Endothelial cell of umbilical vein (primary cell): ENCODE data around the gene AKT1. TPM values are rescaled to one million over a fixed set of nuclear protein-coding genes. Genes with fewer than 3 reads are reported as not detected.
"Not testable (repeated sequence)": the region's sequence is repeated elsewhere in the genome, so short reads cannot be mapped to it uniquely, and the experiment has no call there.

ENCODE experiments used
- BruUV-seq: library from RNA; stranded (reverse); fragments of 400-500 nt; replicated peaks from 2 replicates; lab custom pipeline; 2021; lab: Mats Ljungman, UMichigan
- CTCF ChIA-PET: fragments of 300-600, 350-600 bp; sonication (Branson Sonifier 250); formaldehyde crosslinking; loops from one replicate; lab custom pipeline; 2021; ENCODE audit warnings: antibody characterized with exemption, inconsistent platforms; lab: Charles Lee
- POLR2A ChIA-PET: fragments of 300-600, 350-600 bp; sonication (Branson Sonifier 250); formaldehyde crosslinking; loops from one replicate; lab custom pipeline; 2021; ENCODE audit warnings: antibody characterized with exemption, inconsistent platforms; lab: Charles Lee
- DNase-seq: peaks from one replicate; pipeline ENCODE4 v3.0.0-alpha.2; 2011; ENCODE audit warnings: low read depth, low spot score
- FAIRE-seq: peaks from 2 replicates; lab custom pipeline; 2011; peaks lifted over from hg19 to GRCh38; lab: Jason Lieb, UNC
- H2AFZ ChIP-seq: 2 replicates; pipeline ENCODE4 v1.6.0; 2012; ENCODE audit warnings: low read depth, low read length, control low read depth, inconsistent platforms
- H3K27ac ChIP-seq: 2 replicates; pipeline ENCODE4 v1.5.1; 2011; ENCODE audit warnings: low read depth, mild to moderate bottlenecking, control low read depth, low read length, moderate library complexity; ENCODE audit not compliant: insufficient read depth
- H3K27me3 ChIP-seq, 2 experiments: 2 replicates each; pipeline versions ENCODE4 v1.6.0 to v1.6.1; 2011; ENCODE audit warnings: low read length in 2 of 2, mixed read lengths in 1 of 2; ENCODE audit not compliant: control insufficient read depth in 2 of 2, insufficient read depth in 2 of 2
- H3K36me3 ChIP-seq, 2 experiments: 2 replicates in 1 of 2; 3 replicates in 1 of 2; pipeline ENCODE4 v1.5.1; 2011; ENCODE audit warnings: low read length in 2 of 2, mild to moderate bottlenecking in 1 of 2, moderate library complexity in 1 of 2; ENCODE audit not compliant: control insufficient read depth in 2 of 2, insufficient read depth in 2 of 2; ENCODE audit errors: extremely low read depth in 1 of 2
- H3K4me1 ChIP-seq: 3 replicates; pipeline ENCODE4 v1.5.1; 2011; ENCODE audit warnings: mild to moderate bottlenecking, low read length; ENCODE audit not compliant: control insufficient read depth, insufficient read depth; ENCODE audit errors: extremely low read depth
- H3K4me2 ChIP-seq: 2 replicates; pipeline ENCODE4 v1.6.1; 2011; ENCODE audit warnings: low read length, control low read depth, mixed read lengths; ENCODE audit not compliant: insufficient read depth
- H3K4me3 ChIP-seq, 3 experiments: fragments of 200-600 bp in 1 of 3; sonication (generic), shearing (Covaris generic) in 1 of 3; replicated peaks in 1 of 3; 2 replicates each; pipeline ENCODE4 v1.5.1; 2011 to 2016; ENCODE audit warnings: control low read depth in 3 of 3, low read length in 3 of 3, mild to moderate bottlenecking in 2 of 3, inconsistent platforms in 1 of 3, low read depth in 1 of 3, moderate library complexity in 1 of 3; ENCODE audit not compliant: insufficient read depth in 1 of 3
- H3K79me2 ChIP-seq: 2 replicates; pipeline ENCODE4 v1.6.0; 2012; ENCODE audit warnings: low read length, inconsistent platforms; ENCODE audit not compliant: control insufficient read depth, insufficient read depth
- H3K9ac ChIP-seq: replicated peaks from 2 replicates; pipeline ENCODE3; 2011; ENCODE audit warnings: low read length, control low read depth; ENCODE audit not compliant: insufficient read depth; ENCODE audit errors: extremely low read depth
- H3K9me1 ChIP-seq: replicated peaks from 3 replicates; pipeline ENCODE4 v1.6.0; 2011; ENCODE audit warnings: mild to moderate bottlenecking, low read length; ENCODE audit not compliant: control insufficient read depth, insufficient read depth; ENCODE audit errors: extremely low read depth
- H3K9me3 ChIP-seq: replicated peaks from 2 replicates; pipeline ENCODE4 v1.5.1; 2012; ENCODE audit warnings: low read length, inconsistent platforms; ENCODE audit not compliant: control insufficient read depth, insufficient read depth
- H4K20me1 ChIP-seq: replicated peaks from 2 replicates; pipeline ENCODE3; 2011; ENCODE audit warnings: mild to moderate bottlenecking, low read length; ENCODE audit not compliant: control insufficient read depth, insufficient read depth; ENCODE audit errors: extremely low read depth
- EZH2 ChIP-seq: IDR thresholded peaks from 2 replicates; pipeline ENCODE4 v1.6.1; 2012; ENCODE audit warnings: borderline replicate concordance, low read depth, mild to moderate bottlenecking, moderate library complexity, low read length, inconsistent platforms; ENCODE audit not compliant: severe bottlenecking
- FOS ChIP-seq: IDR thresholded peaks from 2 replicates; pipeline ENCODE4 v1.6.1; 2011; ENCODE audit warnings: mild to moderate bottlenecking, low read length, moderate library complexity, borderline replicate concordance; ENCODE audit not compliant: insufficient read depth
- GATA2 ChIP-seq: IDR thresholded peaks from 2 replicates; pipeline ENCODE4 v1.7.0; 2011; ENCODE audit warnings: low read depth, mild to moderate bottlenecking, moderate library complexity, mixed read lengths, low read length; ENCODE audit not compliant: insufficient read length, insufficient read depth
- JUN ChIP-seq: IDR thresholded peaks from 2 replicates; pipeline ENCODE4 v1.6.1; 2011; ENCODE audit warnings: borderline replicate concordance, low read depth; ENCODE audit not compliant: insufficient read length, insufficient read depth
- MYC ChIP-seq: IDR thresholded peaks from one replicate; pipeline ENCODE4 v1.6.1; 2011; ENCODE audit warnings: mild to moderate bottlenecking, low read depth, low read length
- POLR2A ChIP-seq: IDR thresholded peaks from 2 replicates; pipeline ENCODE4 v1.6.1; 2012; ENCODE audit warnings: low read depth, mild to moderate bottlenecking, control low read depth, low read length
- POLR2AphosphoS5 ChIP-seq: IDR thresholded peaks from 2 replicates; pipeline ENCODE4 v1.6.1; 2012; ENCODE audit warnings: low read depth, mild to moderate bottlenecking, control low read depth, low read length, moderate library complexity; ENCODE audit not compliant: insufficient read depth
- dilution Hi-C: fragments of 300-500 bp; cut with MboI; formaldehyde crosslinking; loops from one replicate; pipeline ENCODE4 v1.15.0; 2019; ENCODE audit warnings: low sequenced_read_pairs; ENCODE audit not compliant: extremely low pct_ligation_motif_present
- intact Hi-C: fragments of 100-400 bp; cut with micrococcal nuclease; formaldehyde crosslinking; loops from one replicate; pipeline ENCODE4 v1.10.0; 2022
- polyA plus RNA-seq, 4 experiments: library from polyadenylated mRNA; depleted of rRNA in 3 of 4; stranded (reverse) in 3 of 4; unstranded in 1 of 4; fragments of >200 nt; gene quantifications; 2 replicates each; pipeline versions ENCODE4 v1.2.1 to v1.2.3, GENCODE V29; 2011 to 2012; ENCODE audit warnings: missing spikeins in 1 of 4
- total RNA-seq: library from RNA; stranded (reverse); gene quantifications from 2 replicates; pipeline ENCODE4 v1.2.3, GENCODE V29; 2021
- TF ChIP-seq, protein P1 (sequence below), 2 donors: IDR thresholded peaks; 1 replicate in 1 of 2; 2 replicates in 1 of 2; pipeline ENCODE4 v1.5.1; 2011; ENCODE audit warnings: low read length in 2 of 2, mild to moderate bottlenecking in 2 of 2, moderate library complexity in 2 of 2, control low read depth in 1 of 2, inconsistent platforms in 1 of 2, low read depth in 1 of 2; ENCODE audit not compliant: insufficient read depth in 1 of 2; ENCODE audit errors: extremely low read depth in 1 of 2
- TF ChIP-seq, protein P2 (sequence below): IDR thresholded peaks from 2 replicates; pipeline ENCODE4 v1.6.1; 2011; ENCODE audit not compliant: insufficient read depth, insufficient read length

AKT1 gene
- total and polyA plus RNA-seq, 2 donors (not counting 3 experiments of a cell fraction or from before 2014, with no cell fraction given) = 177 to 191 TPM

DNA sequence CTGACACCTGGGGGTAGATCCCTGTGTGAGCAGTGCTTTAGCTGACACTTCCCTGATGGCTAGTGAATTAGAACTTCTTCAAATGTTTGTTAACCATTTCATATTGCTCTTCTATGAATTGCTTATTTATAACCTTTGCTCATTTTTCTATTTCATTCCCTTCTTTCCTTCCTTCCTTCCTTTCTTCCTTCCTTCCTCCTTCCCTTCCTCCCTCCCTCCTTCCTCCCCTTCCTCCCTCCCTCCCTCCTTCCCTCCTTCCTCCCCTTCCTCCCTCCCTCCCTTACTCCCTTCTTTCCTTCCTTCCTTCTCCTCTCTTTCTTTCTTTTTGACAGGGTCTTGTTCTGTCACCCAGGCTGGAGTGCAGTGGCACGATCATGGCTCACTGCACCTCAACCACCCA lies 46.2 kb upstream of the AKT1 start:
- Histone ChIP-seq H2AFZ (no peak overlapping the region), H3K4me2 (no peak overlapping the region), H4K20me1 (no peaks in the 10 kb centered on the region), H3K27ac (no peak overlapping the region), H3K4me1 (no peaks in the 10 kb centered on the region), H3K9me1 (no peaks in the 10 kb centered on the region), H3K27me3 (peaks cover 43 to 51% of the 10 kb centered on the region in 2 experiments), H3K4me3 (no peak overlapping the region), H3K36me3 (no peaks in the 10 kb centered on the region), H3K9me3 (no peaks in the 10 kb centered on the region), H3K79me2 (no peaks in the 10 kb centered on the region), H3K9ac (no peak overlapping the region)
- dilution Hi-C loops (no loop called here), intact Hi-C loops (no loop called here)
- no peak for DNase-seq
- no peak for FAIRE-seq
- POLR2A ChIA-PET = no interaction called here
- TF ChIP-seq POLR2A = no peak
- TF ChIP-seq JUN = no peak
- TF ChIP-seq, protein P1, sequence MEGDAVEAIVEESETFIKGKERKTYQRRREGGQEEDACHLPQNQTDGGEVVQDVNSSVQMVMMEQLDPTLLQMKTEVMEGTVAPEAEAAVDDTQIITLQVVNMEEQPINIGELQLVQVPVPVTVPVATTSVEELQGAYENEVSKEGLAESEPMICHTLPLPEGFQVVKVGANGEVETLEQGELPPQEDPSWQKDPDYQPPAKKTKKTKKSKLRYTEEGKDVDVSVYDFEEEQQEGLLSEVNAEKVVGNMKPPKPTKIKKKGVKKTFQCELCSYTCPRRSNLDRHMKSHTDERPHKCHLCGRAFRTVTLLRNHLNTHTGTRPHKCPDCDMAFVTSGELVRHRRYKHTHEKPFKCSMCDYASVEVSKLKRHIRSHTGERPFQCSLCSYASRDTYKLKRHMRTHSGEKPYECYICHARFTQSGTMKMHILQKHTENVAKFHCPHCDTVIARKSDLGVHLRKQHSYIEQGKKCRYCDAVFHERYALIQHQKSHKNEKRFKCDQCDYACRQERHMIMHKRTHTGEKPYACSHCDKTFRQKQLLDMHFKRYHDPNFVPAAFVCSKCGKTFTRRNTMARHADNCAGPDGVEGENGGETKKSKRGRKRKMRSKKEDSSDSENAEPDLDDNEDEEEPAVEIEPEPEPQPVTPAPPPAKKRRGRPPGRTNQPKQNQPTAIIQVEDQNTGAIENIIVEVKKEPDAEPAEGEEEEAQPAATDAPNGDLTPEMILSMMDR (IDR thresholded peaks at IDR 0.05; ENCODE audit: extremely low read depth in 1 of 2, insufficient read depth in 1 of 2, low read depth in 1 of 2, low read length in 2 of 2) = no peak
- TF ChIP-seq EZH2 = no peak
- no peak for TF ChIP-seq MYC
- no peak for TF ChIP-seq FOS
- TF ChIP-seq, protein P2, sequence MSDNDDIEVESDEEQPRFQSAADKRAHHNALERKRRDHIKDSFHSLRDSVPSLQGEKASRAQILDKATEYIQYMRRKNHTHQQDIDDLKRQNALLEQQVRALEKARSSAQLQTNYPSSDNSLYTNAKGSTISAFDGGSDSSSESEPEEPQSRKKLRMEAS = no peak
- TF ChIP-seq GATA2 = no peak
- TF ChIP-seq POLR2AphosphoS5 = no peak
- no TSS peak for BruUV-seq
- CTCF ChIA-PET = interaction anchor here (0.5 to 1.7 kb wide), 3 partner anchors 15 to 123 kb away, joined by 3 to 6 read pairs (median 4); no protein-coding TSS in a partner anchor

- H3K27me3 ChIP-seq, POLR2A ChIA-PET, H2AFZ ChIP-seq, H3K27ac ChIP-seq, H3K9me1 ChIP-seq, CTCF ChIA-PET, intact Hi-C loops, H4K20me1 ChIP-seq, H3K9me3 ChIP-seq, FAIRE-seq, H3K9ac ChIP-seq, BruUV-seq, H3K36me3 ChIP-seq, H3K79me2 ChIP-seq, dilution Hi-C loops, H3K4me1 ChIP-seq, DNase-seq, H3K4me2 ChIP-seq, H3K4me3 ChIP-seq: not testable (repeated sequence)
These were observed 40.8 kb upstream of the AKT1 start for GRCh38 chr14:104836171-104836935.
